ENCODE results near the gene COL27A1. TPM values are rescaled to one million over a fixed set of nuclear protein-coding genes. Genes with fewer than 3 reads are reported as not detected.

The COL27A1 gene
- polyA plus RNA-seq, 1 of the 3 experiments (the other 2 are of a cell fraction), result 8.7 TPM

DNA sequence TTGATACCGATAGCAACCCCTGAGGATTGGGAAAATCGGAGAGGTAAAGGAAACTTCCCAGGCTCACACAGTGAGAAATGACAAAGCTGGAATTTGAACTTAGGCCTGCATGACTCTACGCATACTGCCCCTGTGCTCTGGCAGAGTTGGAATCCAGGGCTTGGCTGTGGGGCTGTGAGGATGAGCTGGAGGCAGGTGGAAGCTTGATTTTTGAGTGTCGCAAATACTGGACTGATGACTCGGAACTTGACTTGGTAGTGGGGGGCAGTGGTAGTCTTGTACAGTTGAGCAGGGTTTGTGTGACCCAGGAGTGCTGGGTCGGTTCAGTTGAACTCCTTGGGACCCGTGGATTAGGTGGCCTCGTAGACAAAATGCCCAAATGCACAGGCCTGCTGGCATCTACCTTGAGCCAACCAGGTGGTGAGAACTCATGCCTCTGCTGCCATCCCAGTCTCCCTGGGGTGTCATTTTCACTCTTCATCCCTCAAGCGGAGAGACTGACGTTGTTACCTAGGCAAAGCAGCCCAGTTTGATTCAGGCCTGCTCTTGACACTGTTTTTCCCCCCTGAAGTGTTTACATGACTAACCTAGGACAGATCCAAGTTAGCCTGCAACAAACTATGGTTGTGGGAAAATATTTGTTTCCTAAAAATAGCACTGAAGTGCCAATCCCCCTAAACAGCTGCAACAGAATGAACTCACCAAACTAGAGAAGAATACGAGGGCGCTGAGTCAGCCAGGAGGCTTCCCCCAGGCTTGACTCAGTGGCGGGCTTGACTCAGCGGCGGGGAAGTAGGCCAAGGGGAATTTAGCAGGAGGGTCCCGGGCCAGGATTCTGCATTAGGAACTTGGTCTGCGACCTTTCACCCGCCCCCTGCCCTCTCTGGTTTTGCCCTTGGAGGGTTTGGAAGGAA is 121.8 kb downstream of the COL27A1 start:
- H3K36me3 ChIP-seq (replicated peaks in 1 of 2; ENCODE audit: control insufficient read depth in 1 of 2, insufficient read depth in 2 of 2, low read length in 1 of 2), result no peaks in the 10 kb centered on the region
- CTCF ChIA-PET, result interaction anchor here (0.9 to 1.3 kb wide), 2 partner anchors 14 to 121 kb away, joined by 3 to 4 read pairs; partner anchors contain the start of gene COL27A1
- H3K27ac ChIP-seq (ENCODE audit: low read depth in 2 of 2, low read length in 1 of 2), result peak overlapping the region in 1 of 2 experiments; percentile 72; a peak in 2 of 4 replicates
- no peak overlapping the region for H2AFZ ChIP-seq (ENCODE audit: low read depth)
- H4K20me1 ChIP-seq (ENCODE audit: insufficient read depth), result no peaks in the 10 kb centered on the region
- H3K4me2 ChIP-seq, result 0 out of 2 replicates have a peak overlapping the region, but pooled peaks have one; percentile 22
- peaks cover 8 to 12% of the 10 kb centered on the region in 2 experiments; a peak in 2 of 4 replicates for H3K4me1 ChIP-seq (ENCODE audit: control insufficient read depth in 1 of 2, insufficient read depth in 2 of 2, low read depth in 1 of 2, low read length in 1 of 2)
- no peaks in the 10 kb centered on the region for H3K9me2 ChIP-seq
- H3K9ac ChIP-seq, result peak overlapping the region; percentile 23; the same call in 1 of the 2 replicates
- no peaks in the 10 kb centered on the region for H3K9me3 ChIP-seq
- WGBS (ENCODE audit: low lambda C conversion rate), result 88% methylated on average over 18 of the region's 18 CpGs
- H3K27me3 ChIP-seq (ENCODE audit: insufficient read depth), result no peaks in the 10 kb centered on the region
- POLR2A ChIA-PET, result no interaction called here
- no peaks in the 10 kb centered on the region for H3K79me2 ChIP-seq (ENCODE audit: insufficient read depth)
- no peak overlapping the region for H3K4me3 ChIP-seq (ENCODE audit: low read depth in 2 of 2, low read length in 1 of 2)
- peaks cover 7% of the 10 kb centered on the region for H3F3A ChIP-seq (replicated peaks; ENCODE audit: insufficient read depth)
- DNase-seq, result no peak
- TF ChIP-seq EZH2phosphoT487 (IDR thresholded peaks at IDR 0.05; ENCODE audit: borderline replicate concordance, low read depth) (no peak), TCF12 (IDR thresholded peaks at IDR 0.05) (peak; percentile 88), FOXJ3 (CRISPR knock-in tag; IDR thresholded peaks at IDR 0.05) (no peak), TAF1 (IDR thresholded peaks at IDR 0.05; ENCODE audit: borderline replicate concordance, low read depth, low read length) (no peak), NFIC (IDR thresholded peaks at IDR 0.05; ENCODE audit: borderline replicate concordance) (peak; percentile 73), RCOR1 (IDR thresholded peaks at IDR 0.05; ENCODE audit: low read length) (no peak), RAD21 (IDR thresholded peaks at IDR 0.05; ENCODE audit: low read length) (no peak), FOXM1 (IDR thresholded peaks at IDR 0.05; ENCODE audit: low read depth) (no peak), RFX5 (IDR thresholded peaks at IDR 0.05; ENCODE audit: low read length) (no peak), MXI1 (IDR thresholded peaks at IDR 0.05; ENCODE audit: low read depth, low read length) (no peak), GATA2 (CRISPR knock-in tag; IDR thresholded peaks at IDR 0.05) (no peak), EP300 (IDR thresholded peaks at IDR 0.05; ENCODE audit: borderline replicate concordance in 1 of 2, low read depth in 1 of 2, low read length in 1 of 2) (peak in 1 of 2 experiments; percentile 65; a peak in 1 of 4 replicates), SIN3A (IDR thresholded peaks at IDR 0.05; ENCODE audit: borderline replicate concordance, low read depth, low read length) (no peak), SMC3 (IDR thresholded peaks at IDR 0.05; ENCODE audit: low read depth, low read length) (no peak), RXRA (IDR thresholded peaks at IDR 0.05; ENCODE audit: borderline replicate concordance, low read depth) (peak; percentile 82; the same call in 1 of the 2 replicates), MEF2A (IDR thresholded peaks at IDR 0.05; ENCODE audit: borderline replicate concordance, low read depth) (peak; percentile 95)
- TF ChIP-seq, protein P1, sequence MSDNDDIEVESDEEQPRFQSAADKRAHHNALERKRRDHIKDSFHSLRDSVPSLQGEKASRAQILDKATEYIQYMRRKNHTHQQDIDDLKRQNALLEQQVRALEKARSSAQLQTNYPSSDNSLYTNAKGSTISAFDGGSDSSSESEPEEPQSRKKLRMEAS (IDR thresholded peaks at IDR 0.05; ENCODE audit: low read depth), result no peak; the same call in 1 of the 2 replicates
- TF ChIP-seq, protein P2, sequence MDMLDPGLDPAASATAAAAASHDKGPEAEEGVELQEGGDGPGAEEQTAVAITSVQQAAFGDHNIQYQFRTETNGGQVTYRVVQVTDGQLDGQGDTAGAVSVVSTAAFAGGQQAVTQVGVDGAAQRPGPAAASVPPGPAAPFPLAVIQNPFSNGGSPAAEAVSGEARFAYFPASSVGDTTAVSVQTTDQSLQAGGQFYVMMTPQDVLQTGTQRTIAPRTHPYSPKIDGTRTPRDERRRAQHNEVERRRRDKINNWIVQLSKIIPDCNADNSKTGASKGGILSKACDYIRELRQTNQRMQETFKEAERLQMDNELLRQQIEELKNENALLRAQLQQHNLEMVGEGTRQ (IDR thresholded peaks at IDR 0.05; ENCODE audit: borderline replicate concordance, low read depth, low read length), result no peak
- TF ChIP-seq, protein P3, sequence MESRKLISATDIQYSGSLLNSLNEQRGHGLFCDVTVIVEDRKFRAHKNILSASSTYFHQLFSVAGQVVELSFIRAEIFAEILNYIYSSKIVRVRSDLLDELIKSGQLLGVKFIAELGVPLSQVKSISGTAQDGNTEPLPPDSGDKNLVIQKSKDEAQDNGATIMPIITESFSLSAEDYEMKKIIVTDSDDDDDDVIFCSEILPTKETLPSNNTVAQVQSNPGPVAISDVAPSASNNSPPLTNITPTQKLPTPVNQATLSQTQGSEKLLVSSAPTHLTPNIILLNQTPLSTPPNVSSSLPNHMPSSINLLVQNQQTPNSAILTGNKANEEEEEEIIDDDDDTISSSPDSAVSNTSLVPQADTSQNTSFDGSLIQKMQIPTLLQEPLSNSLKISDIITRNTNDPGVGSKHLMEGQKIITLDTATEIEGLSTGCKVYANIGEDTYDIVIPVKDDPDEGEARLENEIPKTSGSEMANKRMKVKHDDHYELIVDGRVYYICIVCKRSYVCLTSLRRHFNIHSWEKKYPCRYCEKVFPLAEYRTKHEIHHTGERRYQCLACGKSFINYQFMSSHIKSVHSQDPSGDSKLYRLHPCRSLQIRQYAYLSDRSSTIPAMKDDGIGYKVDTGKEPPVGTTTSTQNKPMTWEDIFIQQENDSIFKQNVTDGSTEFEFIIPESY (IDR thresholded peaks at IDR 0.05; ENCODE audit: borderline replicate concordance, low read depth), result peak; percentile 54; the same call in 1 of the 2 replicates
- TF ChIP-seq, protein P4, sequence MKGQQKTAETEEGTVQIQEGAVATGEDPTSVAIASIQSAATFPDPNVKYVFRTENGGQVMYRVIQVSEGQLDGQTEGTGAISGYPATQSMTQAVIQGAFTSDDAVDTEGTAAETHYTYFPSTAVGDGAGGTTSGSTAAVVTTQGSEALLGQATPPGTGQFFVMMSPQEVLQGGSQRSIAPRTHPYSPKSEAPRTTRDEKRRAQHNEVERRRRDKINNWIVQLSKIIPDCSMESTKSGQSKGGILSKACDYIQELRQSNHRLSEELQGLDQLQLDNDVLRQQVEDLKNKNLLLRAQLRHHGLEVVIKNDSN (IDR thresholded peaks at IDR 0.05; ENCODE audit: borderline replicate concordance, low read depth), result no peak
- TF ChIP-seq, protein P5, sequence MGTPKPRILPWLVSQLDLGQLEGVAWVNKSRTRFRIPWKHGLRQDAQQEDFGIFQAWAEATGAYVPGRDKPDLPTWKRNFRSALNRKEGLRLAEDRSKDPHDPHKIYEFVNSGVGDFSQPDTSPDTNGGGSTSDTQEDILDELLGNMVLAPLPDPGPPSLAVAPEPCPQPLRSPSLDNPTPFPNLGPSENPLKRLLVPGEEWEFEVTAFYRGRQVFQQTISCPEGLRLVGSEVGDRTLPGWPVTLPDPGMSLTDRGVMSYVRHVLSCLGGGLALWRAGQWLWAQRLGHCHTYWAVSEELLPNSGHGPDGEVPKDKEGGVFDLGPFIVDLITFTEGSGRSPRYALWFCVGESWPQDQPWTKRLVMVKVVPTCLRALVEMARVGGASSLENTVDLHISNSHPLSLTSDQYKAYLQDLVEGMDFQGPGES (IDR thresholded peaks at IDR 0.05; ENCODE audit: low read depth, low read length), result no peak
- TF ChIP-seq, protein P6, sequence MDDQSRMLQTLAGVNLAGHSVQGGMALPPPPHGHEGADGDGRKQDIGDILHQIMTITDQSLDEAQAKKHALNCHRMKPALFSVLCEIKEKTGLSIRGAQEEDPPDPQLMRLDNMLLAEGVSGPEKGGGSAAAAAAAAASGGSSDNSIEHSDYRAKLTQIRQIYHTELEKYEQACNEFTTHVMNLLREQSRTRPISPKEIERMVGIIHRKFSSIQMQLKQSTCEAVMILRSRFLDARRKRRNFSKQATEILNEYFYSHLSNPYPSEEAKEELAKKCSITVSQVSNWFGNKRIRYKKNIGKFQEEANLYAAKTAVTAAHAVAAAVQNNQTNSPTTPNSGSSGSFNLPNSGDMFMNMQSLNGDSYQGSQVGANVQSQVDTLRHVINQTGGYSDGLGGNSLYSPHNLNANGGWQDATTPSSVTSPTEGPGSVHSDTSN (IDR thresholded peaks at IDR 0.05), result peak; percentile 42; the same call in 1 of the 2 replicates
- TF ChIP-seq, protein P7, sequence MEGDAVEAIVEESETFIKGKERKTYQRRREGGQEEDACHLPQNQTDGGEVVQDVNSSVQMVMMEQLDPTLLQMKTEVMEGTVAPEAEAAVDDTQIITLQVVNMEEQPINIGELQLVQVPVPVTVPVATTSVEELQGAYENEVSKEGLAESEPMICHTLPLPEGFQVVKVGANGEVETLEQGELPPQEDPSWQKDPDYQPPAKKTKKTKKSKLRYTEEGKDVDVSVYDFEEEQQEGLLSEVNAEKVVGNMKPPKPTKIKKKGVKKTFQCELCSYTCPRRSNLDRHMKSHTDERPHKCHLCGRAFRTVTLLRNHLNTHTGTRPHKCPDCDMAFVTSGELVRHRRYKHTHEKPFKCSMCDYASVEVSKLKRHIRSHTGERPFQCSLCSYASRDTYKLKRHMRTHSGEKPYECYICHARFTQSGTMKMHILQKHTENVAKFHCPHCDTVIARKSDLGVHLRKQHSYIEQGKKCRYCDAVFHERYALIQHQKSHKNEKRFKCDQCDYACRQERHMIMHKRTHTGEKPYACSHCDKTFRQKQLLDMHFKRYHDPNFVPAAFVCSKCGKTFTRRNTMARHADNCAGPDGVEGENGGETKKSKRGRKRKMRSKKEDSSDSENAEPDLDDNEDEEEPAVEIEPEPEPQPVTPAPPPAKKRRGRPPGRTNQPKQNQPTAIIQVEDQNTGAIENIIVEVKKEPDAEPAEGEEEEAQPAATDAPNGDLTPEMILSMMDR (IDR thresholded peaks at IDR 0.05), result no peak
